Ovary (tissue), 3 donors: ENCODE data around the gene RMND5B.

ENCODE experiments used
- EP300 ChIP-seq: sonication (generic); formaldehyde crosslinking; IDR thresholded peaks from one replicate; pipeline ENCODE4 v1.6.1; 2017; ENCODE audit warnings: antibody characterized with exemption
- TF ChIP-seq, protein P1 (sequence below), 3 donors: fragments of 450-650 bp in 2 of 3; fragments of 200-600 bp in 1 of 3; IDR thresholded peaks; one replicate each; pipeline versions ENCODE4 v1.5.1 to v1.8.0; 2016 to 2022; ENCODE audit warnings: antibody characterized with exemption in 3 of 3, mild to moderate bottlenecking in 1 of 3
- donor health status: DM: no; HTN: no; CAD: no.

DNA sequence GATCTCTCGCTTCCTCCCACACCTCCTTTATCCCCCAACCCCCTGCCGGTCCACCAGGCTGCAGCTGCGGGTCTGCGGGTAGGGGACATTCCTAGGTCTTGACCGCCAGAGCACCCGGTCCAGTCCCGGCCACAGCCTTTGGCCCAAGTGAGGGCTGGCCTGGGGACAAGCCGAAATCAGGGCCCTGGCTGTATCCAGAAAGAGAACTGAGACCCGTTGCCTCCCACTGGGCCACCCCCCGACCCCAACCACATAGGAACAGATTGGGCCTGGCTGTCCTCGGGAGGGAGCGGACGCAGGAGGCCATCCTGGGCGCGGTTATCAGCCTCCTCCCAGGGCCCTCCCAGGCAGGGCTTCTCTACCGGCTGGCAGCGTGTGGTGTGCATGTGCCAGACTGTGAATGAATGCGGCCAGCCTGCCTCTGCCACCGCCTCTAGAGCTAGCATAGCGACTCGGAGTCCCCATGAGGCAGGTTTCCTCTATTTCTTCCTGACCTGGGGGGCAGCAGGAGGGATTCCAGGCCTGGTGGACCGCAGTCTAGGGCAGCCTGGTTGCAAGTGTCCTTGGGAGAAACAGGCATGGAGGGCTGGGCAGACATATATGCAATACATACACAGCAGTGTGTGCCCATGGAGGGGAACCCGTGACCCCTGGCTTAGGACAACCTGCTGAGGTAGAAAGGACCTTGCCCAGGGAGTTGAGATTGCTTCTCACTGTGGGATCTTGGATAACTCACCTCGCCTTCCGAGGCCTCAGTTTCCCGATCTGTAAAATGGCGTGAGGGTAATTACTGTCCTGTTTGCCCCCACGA, 16.3 kb upstream of the RMND5B start:
- TF ChIP-seq EP300, result no peak
- TF ChIP-seq, protein P1, sequence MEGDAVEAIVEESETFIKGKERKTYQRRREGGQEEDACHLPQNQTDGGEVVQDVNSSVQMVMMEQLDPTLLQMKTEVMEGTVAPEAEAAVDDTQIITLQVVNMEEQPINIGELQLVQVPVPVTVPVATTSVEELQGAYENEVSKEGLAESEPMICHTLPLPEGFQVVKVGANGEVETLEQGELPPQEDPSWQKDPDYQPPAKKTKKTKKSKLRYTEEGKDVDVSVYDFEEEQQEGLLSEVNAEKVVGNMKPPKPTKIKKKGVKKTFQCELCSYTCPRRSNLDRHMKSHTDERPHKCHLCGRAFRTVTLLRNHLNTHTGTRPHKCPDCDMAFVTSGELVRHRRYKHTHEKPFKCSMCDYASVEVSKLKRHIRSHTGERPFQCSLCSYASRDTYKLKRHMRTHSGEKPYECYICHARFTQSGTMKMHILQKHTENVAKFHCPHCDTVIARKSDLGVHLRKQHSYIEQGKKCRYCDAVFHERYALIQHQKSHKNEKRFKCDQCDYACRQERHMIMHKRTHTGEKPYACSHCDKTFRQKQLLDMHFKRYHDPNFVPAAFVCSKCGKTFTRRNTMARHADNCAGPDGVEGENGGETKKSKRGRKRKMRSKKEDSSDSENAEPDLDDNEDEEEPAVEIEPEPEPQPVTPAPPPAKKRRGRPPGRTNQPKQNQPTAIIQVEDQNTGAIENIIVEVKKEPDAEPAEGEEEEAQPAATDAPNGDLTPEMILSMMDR (IDR thresholded peaks at IDR 0.05), result no peak
